Mononuclear cell (primary cell): ENCODE data around the gene HHEX. TPM values are rescaled to one million over a fixed set of nuclear protein-coding genes. Genes with fewer than 3 reads are reported as not detected.
"Not testable (repeated sequence)": the region's sequence is repeated elsewhere in the genome, so short reads cannot be mapped to it uniquely, and the experiment has no call there.

Experiments
- H3K27me3 ChIP-seq: 2 replicates; pipeline ENCODE4 v1.6.0; 2011; ENCODE audit warnings: low read length, control low read depth; ENCODE audit not compliant: insufficient read depth
- H3K4me1 ChIP-seq: 2 replicates; pipeline ENCODE4 v1.5.1; 2011; ENCODE audit warnings: mild to moderate bottlenecking, low read length, control low read depth; ENCODE audit not compliant: insufficient read depth
- H3K4me3 ChIP-seq: 2 replicates; pipeline ENCODE4 v1.5.1; 2011; ENCODE audit warnings: mild to moderate bottlenecking, low read length, moderate library complexity
- H3K9me3 ChIP-seq: 2 replicates; pipeline ENCODE4 v1.5.1; 2011; ENCODE audit warnings: low read depth, mild to moderate bottlenecking, control low read depth, low read length
- total RNA-seq: library from RNA; depleted of rRNA; stranded (reverse); fragments of >200 nt; gene quantifications from one replicate; pipeline ENCODE4 v1.2.3, GENCODE V29; 2012

HHEX gene
- total RNA-seq, 1 donor = 30.3 TPM

DNA sequence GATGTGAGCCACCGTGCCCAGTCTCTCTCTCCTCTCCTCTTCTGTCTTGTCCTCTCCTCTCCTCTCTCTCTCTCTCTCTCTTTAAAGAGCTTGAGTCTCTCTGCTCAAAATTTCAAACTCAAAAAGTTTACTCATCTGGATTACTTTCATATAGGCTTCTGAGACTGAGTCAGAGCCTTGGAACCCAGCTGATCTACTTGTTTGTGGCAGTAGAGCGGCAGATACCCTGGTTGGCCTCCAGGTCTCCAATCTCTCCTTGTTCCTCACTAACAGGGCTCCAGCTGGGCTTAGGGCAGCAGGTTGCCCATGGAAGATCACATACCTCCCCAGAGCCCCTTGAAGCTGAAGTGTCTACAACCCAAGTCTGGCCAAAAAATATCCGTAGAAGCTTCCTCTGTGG, 51.0 kb downstream of the HHEX start:
- no peak overlapping the region for H3K4me3 ChIP-seq

DNA sequence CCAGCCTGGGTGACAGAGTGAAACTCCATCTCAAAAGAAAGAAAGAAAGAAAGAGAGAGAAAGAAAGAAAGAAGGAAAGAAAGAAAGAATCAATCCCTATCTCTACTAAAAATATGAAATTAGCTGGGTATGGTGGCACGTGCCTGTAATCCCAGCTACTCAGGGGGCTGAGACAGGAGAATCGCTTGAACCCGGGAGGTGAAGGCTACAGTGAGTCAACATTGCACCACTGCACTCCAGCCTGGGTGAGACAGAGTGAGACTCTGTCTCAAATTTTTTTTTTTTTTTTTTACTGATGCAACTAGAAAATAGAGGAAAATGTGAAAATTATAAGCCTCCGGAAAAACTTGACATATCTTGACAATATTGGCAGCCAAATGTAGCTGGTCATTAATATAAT, 52.0 kb downstream of the HHEX start:
- peaks cover 36% of the 10 kb centered on the region for H3K4me1 ChIP-seq
- H3K4me3 ChIP-seq, H3K9me3 ChIP-seq, H3K27me3 ChIP-seq: not testable (repeated sequence)

More for the DNA sequence above, 51.0 kb downstream of the HHEX start:
- H3K27me3 ChIP-seq = no peaks in the 10 kb centered on the region
- H3K4me1 ChIP-seq = peaks cover 36% of the 10 kb centered on the region
- H3K9me3 ChIP-seq = no peaks in the 10 kb centered on the region

DNA sequence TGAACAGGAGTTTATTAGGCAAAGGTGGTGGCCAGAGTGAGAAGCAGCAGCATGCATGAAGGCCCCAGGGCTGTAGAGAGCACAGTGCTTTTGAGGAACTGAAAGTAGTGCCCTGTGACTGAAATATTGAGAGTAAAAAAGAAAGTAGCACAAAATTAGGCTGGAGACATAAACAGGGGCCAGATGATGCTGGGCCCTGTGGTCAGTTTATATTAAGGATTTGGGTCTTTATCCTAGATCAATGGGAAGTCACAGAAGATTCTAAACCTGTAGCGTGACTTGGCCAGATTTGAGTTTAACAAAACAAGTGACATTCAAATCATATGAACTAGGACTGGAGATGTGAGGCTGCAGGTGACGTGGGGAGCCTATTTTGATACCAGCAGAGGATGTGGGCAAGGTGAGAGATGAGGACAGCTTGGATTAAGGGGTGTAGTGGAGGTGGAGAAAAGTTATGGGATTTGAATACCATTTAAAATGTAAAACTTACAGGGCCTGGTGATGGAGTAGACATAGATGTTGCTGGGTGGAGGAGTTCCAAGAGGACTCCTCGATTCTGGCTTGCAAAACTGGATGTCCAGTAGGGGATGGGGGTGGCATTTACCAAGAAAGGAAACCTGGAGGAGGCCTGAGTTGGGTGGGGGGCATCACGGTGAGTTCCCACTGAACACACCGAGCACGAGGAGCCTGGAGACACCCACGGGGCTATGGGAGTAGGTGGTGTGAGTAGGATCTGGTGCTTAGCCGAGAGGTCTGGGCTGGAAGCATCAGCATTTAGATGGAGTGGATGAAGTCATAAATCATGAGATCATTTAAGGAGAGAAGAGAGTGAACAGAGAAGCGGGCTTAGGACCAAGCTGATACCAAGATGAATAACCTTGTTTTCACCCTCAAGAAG, 52.8 kb downstream of the HHEX start:
- Histone ChIP-seq H3K4me3 (no peak overlapping the region), H3K27me3 (no peaks in the 10 kb centered on the region), H3K9me3 (no peaks in the 10 kb centered on the region), H3K4me1 (peaks cover 43% of the 10 kb centered on the region)

Other genes starting within 250 kb of the HHEX start
- gene IDE, start 115.9 kb upstream of the HHEX start, total RNA-seq = 9.9 TPM
- gene KIF11, start 96.8 kb upstream of the HHEX start, total RNA-seq = 0.84 TPM
- gene EXOC6, start 158.6 kb downstream of the HHEX start, total RNA-seq = 13.5 TPM